HG02610 (cell line): ENCODE results near the gene SRPK1.

Experiments
- ATAC-seq: cut with Tn5 transposase; IDR thresholded peaks from one replicate; pipeline ENCODE4 v1.9.1; 2021; ENCODE audit warnings: mild to moderate bottlenecking, moderate library complexity; ENCODE audit not compliant: unreplicated experiment

The SRPK1 gene

DNA sequence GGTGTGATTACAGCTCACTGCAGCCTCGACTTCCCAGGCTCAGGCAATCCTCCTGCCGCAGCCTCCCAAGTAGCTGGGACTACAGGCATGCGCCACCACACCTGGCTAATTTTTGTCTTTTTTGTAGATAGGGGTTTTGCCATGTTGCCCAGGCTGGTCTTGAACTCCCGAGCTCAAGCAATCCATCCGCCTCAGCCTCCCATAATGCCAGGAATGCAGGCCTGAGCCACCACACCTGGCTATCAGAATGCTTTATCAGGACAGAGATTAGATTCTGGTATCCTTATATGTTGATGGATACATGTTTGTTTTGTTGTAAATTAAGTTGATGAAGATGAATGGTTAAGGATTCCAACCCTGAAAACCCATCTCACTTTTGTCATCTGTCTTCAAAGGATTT is 91.6 kb downstream of the SRPK1 start:
- ATAC-seq, result no peak

DNA sequence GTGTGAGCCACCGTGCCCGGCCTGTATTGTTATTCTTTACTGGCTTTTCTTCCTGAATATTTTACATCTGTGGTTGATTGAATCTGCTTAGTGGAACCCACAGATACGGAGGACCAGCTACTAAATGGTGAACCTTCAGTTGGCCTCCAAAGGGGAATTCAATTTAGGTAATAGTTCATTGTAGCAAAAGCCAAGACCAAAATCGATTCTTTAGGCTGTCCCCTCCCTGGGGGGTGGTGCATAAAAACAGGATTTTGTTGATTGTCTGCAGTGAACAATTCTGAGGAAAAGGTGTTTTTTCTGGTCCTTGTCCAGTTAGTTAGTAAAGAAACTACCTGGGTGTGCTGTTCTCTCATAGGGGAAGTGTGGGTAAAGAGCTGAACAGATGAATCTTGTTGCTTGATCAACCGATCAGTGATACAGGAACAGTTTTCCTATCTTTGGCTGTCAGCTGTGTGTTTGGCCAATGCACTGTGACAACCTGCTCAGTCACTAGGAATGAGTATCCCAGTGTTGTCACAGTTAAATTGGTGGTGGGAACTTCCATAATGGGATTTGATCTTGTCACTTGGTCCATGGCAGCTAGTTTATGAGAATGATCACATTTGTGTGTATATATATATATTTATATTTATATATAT is 96.2 kb downstream of the SRPK1 start:
- no peak for ATAC-seq

DNA sequence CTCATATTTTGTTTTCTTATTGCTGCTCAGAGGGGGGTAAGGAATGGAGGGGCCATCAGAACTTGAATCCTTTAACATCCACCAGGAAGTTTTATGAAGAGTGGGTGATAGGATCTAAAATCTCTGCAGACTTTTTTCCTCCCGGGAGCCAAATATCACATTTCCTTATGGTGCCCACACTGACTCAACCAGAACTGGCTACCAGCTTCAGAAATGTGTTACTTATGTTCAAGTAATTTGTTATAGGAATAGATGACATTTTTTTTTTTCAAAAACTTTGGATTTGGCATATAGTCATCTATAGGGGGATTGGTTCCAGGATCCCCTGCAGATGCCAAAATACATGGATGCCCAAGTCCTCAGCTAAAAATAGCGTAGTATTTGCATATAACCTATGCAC is 97.3 kb downstream of the SRPK1 start:
- no peak for ATAC-seq

GRCh38 chr6:35817515-35817914 is 103.4 kb downstream of the SRPK1 start:
- ATAC-seq, result no peak

DNA sequence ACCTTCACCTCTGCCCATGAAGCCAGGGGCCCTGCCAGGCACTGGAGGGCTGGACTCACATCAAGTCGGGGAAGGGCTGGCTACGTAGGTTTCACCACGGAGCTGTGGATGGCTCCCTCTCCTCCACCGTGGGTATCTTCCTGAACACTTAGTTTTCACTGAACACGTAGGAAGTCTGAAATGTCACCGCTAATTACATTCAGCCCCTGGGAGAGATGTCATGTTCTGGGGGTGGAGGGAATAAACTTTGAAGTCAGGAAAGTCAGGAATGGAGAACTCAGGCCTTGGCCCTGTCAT is 109.3 kb downstream of the SRPK1 start:
- no peak for ATAC-seq

DNA sequence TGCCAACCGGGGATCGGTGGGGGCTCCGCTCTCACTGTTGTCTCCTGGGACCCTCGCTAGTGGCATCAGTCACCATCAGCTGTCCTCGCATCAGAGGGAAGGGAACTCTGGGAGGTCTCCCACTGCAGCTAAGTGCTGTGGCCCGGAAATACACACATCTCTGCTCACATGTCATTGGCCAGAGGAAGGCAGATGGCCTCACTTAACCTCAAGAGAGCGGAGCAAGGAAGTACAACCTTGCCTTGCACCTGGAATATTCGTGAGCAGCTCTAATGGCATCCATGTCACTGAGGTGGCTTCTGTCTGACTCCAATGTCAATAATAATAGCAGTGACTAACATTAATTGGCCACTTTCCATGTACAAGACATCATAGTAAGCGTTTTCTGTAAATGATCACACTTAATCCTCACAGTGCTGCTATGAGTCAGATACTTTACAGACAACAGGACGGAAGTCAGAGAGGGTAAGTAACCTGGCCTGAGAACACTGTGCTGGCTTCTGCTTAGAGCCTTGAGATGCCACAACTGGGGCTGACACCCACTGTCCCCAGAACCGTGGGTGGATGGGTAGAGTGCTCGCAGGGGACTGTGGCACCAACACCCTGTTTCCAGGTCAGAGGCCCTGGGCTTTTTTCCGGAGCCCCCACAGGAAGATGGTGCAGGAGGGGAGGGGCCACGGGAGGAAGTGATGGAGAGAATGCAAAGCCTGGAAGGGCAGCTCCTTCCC is 109.8 kb downstream of the SRPK1 start:
- no peak for ATAC-seq

GRCh38 chr6:35809809-35810208 is 111.1 kb downstream of the SRPK1 start:
- ATAC-seq, result no peak

DNA sequence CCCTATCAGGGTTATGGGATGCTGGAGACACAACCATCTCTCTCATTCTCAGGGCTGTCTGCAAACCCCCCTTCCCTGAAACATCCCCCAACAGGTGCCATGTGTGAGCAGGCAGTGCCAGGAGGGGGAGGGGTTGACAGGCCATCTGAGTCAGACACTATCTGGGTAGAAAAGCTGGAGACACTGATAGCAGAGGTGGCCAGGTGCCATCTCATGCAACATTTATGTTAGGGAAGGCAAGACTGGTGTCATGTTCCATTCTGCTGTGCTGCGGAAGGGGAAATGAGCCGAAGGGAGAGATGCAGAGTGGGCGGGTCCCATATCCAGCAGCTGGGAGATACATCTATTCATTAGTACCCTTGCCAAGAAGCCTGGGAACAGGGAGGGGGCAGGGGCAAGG is 112.2 kb downstream of the SRPK1 start:
- ATAC-seq, result no peak

DNA sequence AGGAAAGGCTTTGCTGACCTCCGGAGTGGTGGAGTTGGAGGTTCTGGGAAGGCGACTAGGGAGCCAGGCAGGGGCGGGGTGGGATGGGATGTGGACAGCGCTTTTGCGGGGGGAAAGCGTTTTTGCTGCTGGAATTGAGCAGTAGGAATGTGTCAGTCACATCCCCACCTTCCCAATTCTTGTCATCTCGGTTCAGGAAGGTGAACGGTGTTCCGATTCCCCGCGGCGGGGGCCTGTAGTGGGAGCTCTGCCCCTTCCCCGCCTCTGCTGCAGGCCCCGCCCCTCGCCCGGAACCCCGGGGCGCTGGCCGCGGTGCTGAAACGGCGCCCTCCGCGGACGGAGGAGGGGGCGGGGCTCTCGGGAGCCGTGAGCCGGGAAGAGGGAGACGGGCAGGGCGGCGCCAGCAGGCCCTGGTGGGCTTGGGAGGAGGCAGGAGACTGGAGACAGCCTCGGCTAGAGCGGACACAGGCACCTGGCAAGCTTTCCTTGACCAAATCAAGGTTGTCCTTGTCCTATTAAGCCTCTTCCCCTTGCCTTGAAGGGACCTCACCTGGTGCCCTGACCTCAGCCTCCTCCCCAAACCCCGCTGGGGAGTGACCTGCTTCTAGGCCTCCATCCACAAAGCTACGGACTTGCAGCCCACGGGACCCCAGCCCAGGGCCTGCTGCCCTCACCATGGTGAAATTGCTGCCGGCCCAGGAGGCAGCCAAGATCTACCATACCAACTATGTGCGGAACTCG is 115.7 kb downstream of the SRPK1 start, which contains the start of gene LHFPL5:
TSS of gene LHFPL5 (plus strand) at position 357 of the 741 bp plus-strand sequence. CDS start at position 676, 319 bp downstream.
- ATAC-seq, result no peak

DNA sequence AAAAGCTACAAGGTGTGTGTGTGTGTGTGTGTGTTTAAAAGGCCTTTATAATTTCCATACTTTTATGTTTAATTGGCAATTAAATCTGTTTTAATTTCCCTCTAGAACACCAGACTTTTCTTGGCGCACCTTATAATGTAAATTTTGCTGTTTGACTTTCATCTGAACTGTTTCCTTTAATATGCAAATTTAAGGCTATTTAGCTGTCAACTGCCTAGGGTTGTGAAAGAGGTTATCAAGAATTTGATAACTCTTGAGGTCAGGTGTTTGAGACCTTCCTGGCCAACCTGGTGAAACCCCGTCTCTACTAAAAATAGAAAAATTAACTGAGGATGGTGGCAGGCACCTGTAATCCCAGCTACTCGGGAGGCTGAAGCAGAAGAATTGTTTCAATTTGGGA is 119.8 kb downstream of the SRPK1 start:
- no peak for ATAC-seq

DNA sequence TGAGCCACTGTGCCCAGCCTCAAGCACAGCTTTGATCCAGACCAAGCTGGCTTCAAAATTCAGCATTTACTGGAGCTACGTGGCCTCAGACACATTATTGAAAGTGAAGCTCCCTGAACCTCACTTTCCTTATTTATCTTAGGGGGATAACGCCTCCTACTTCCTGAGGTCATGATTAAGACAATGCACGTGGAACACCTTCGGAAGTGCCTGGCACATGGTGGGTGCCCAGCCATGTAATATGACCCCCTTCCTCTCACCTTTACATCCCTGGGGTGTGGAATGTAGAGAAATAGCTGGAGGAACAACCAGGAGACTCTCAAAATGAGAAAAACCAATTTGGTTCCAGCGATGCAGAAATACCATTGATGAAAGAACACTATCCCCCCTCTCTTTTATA is 122.2 kb downstream of the SRPK1 start:
- no peak for ATAC-seq

- no peak for ATAC-seq
Observed at GRCh38 chr6:35797837-35798526, 122.9 kb downstream of the SRPK1 start.

DNA sequence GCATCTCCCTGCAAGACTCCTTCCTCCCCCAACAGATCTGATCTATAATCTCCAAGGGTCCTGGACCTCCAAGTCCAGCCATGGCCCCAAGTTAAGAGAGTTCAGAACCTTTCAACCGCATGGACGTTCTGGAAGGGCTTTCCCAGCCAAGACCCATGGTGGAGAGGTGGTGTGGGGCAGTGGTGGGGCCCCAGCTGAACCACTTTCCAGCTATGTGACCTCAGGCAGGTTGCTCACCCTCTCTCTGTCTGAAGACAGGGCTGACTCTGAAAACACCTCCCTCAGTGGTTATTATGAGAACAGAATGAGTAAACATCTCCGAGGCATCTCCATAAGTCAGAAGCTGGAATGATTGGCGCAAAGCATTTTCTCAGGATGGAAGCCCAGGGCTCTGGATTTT is 124.7 kb downstream of the SRPK1 start:
- no peak for ATAC-seq

- no peak for ATAC-seq
Observed at GRCh38 chr6:35795453-35796071, 125.3 kb downstream of the SRPK1 start.

GRCh38 chr6:35794536-35795452 is 126.1 kb downstream of the SRPK1 start:
- ATAC-seq, result no peak

DNA sequence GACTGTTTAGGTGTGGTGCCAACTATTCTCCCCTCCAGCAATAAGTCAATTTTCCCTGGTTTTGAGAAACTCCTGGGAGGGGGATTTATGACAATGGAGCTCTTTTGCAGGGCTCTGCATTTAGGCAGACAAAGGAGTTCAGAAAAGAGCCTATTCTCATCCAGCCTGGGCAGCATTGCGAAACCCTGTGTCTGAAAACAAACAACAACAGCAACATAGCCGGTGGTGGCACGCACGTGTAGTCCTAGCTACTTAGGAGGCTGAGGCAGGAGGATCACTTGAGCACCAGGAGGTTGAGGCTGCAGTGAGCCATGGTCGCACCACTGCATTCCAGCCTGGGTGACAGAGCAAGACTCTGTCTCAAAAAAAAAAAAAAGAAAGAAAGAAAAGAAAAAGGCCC is 130.2 kb downstream of the SRPK1 start:
- no peak for ATAC-seq

- ATAC-seq, result no peak
Observed at GRCh38 chr6:35788423-35788982, 132.4 kb downstream of the SRPK1 start.

GRCh38 chr6:35787266-35788218 is 133.4 kb downstream of the SRPK1 start:
- ATAC-seq, result no peak

GRCh38 chr6:35786810-35787209 is 134.1 kb downstream of the SRPK1 start:
- no peak for ATAC-seq
